Mucosa of descending colon (tissue), 3 donors: ENCODE data around the gene CENPU. TPM values are rescaled to one million over a fixed set of nuclear protein-coding genes. Genes with fewer than 3 reads are reported as not detected.

ENCODE experiments used
- ATAC-seq: fragments of 200-7000 bp; cut with Tn5 transposase; one replicate; pipeline ENCODE4 v1.9.1; 2020; ENCODE audit warnings: mild to moderate bottlenecking, moderate library complexity
- DNase-seq, 3 donors: peaks; one replicate each; pipeline ENCODE4 v3.0.0-alpha.2; 2020
- H3K36me3 ChIP-seq: fragments of 200-600 bp; one replicate; pipeline ENCODE4 v1.8.0; 2021; ENCODE audit warnings: low read depth, mild to moderate bottlenecking
- H3K4me1 ChIP-seq: fragments of 200-600 bp; one replicate; pipeline ENCODE4 v1.8.0; 2021; ENCODE audit warnings: low read depth, mild to moderate bottlenecking
- H3K4me3 ChIP-seq: fragments of 200-600 bp; one replicate; pipeline ENCODE4 v1.8.0; 2021; ENCODE audit warnings: mild to moderate bottlenecking
- H3K9me3 ChIP-seq: fragments of 200-600 bp; one replicate; pipeline ENCODE4 v1.8.0; 2021; ENCODE audit warnings: mild to moderate bottlenecking
- CTCF ChIP-seq: fragments of 200-600 bp; IDR thresholded peaks from one replicate; pipeline ENCODE4 v1.8.0; 2022; ENCODE audit warnings: antibody characterized with exemption, mild to moderate bottlenecking
- intact Hi-C, 2 donors: fragments of 100-400 bp; cut with DNase I in 1 of 2; cut with micrococcal nuclease in 1 of 2; formaldehyde crosslinking; loops; one replicate each; pipeline versions ENCODE4 v1.11.0 to v1.11.1; 2022; cut with DNase I, micrococcal nuclease
- total RNA-seq, 3 donors: library from RNA; stranded (reverse); fragmentation: NEBNext Ultra II Directional in 2 of 3; extraction: Animal tissue kit (Norgen Biotek cat#: 25700) in 2 of 3; gene quantifications; one replicate each; pipeline versions ENCODE4 v1.2.1 to v1.2.4, GENCODE V29; 2021 to 2023
- donor health status: DM: no; HTN: no; CAD: no; lungs with moderate emphysema.
- donor health status: DM: no; HTN: no; CAD: no.
- donor health status: DM: no; HTN: yes; CAD: no.

CENPU gene
- total RNA-seq, 3 donors from 2014 or later: 5.1 to 19.5 (median 9.5) TPM

- DNase-seq (no peak), ATAC-seq (no peak)
- H3K4me3 ChIP-seq: no peak overlapping the region
- intact Hi-C loops: no loop called here
- H3K4me1 ChIP-seq: no peaks in the 10 kb centered on the region
- H3K36me3 ChIP-seq: no peaks in the 10 kb centered on the region
- TF ChIP-seq CTCF: no peak
- no peaks in the 10 kb centered on the region for H3K9me3 ChIP-seq
These were observed 18.4 kb downstream of the CENPU start for GRCh38 chr4:184715526-184715925.

DNA sequence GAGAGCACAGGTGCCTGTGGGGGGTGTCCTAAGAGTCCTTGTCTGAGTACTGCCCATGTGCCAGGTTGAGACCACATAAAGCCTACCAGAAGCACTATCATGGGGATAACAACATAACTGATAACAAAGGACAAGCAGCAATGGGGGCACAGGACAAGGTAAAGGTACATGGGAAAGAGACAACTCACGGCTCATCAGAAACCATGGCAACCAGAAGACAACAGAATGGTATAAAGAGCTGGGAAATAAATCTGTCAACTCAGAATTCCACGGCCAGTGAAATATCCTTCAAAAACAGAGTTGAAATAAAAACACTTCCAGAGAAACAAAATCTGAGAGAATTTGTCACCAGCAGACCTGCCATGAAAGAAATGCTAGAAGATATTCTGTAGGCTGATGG is 20.0 kb downstream of the CENPU start:
- no peak for TF ChIP-seq CTCF
- intact Hi-C loops: no loop called here
- Histone ChIP-seq H3K4me3 (no peak overlapping the region), H3K36me3 (no peaks in the 10 kb centered on the region), H3K9me3 (no peaks in the 10 kb centered on the region), H3K4me1 (no peaks in the 10 kb centered on the region)
- DNase-seq (no peak), ATAC-seq (no peak)

- H3K4me1 ChIP-seq: no peaks in the 10 kb centered on the region
- DNase-seq (no peak), ATAC-seq (no peak)
- H3K36me3 ChIP-seq: no peaks in the 10 kb centered on the region
- H3K9me3 ChIP-seq: no peaks in the 10 kb centered on the region
- intact Hi-C loops: no loop called here
- no peak for TF ChIP-seq CTCF
- H3K4me3 ChIP-seq: no peak overlapping the region
These were observed 21.6 kb downstream of the CENPU start for GRCh38 chr4:184712322-184712721.

- DNase-seq: no peak
- Histone ChIP-seq H3K36me3 (no peaks in the 10 kb centered on the region), H3K4me3 (no peak overlapping the region), H3K9me3 (no peaks in the 10 kb centered on the region), H3K4me1 (no peaks in the 10 kb centered on the region)
- intact Hi-C loops: no loop called here
- no peak for ATAC-seq
- TF ChIP-seq CTCF: no peak
These were observed 27.4 kb downstream of the CENPU start for GRCh38 chr4:184706453-184706852.

- ATAC-seq: no peak
These were observed 28.2 kb downstream of the CENPU start for GRCh38 chr4:184705692-184706091.

More at GRCh38 chr4:184705692-184706091, 28.2 kb downstream of the CENPU start:
- Histone ChIP-seq H3K4me3 (no peak overlapping the region), H3K36me3 (no peaks in the 10 kb centered on the region), H3K4me1 (no peaks in the 10 kb centered on the region), H3K9me3 (no peaks in the 10 kb centered on the region)
- TF ChIP-seq CTCF: no peak
- DNase-seq: no peak
- intact Hi-C loops: no loop called here
